ENCODE data around the gene C2CD2.

GRCh38 chr21:41840880-41841279 is 112.9 kb downstream of the C2CD2 start:
- TF ChIP-seq CTCF (conservative IDR thresholded peaks at IDR 0.05 in 1 of 2, IDR thresholded peaks at IDR 0.05 in 1 of 2; ENCODE audit: low read depth in 1 of 2, low read length in 2 of 2) (no peak), EZH2 (IDR thresholded peaks at IDR 0.05; ENCODE audit: low read length, missing control alignments) (no peak)
